ENCODE data around the gene KLHL26. TPM values are rescaled to one million over a fixed set of nuclear protein-coding genes. Genes with fewer than 3 reads are reported as not detected.

The KLHL26 gene
- total RNA-seq, 1 donor from 2014 or later = 12.0 TPM

DNA sequence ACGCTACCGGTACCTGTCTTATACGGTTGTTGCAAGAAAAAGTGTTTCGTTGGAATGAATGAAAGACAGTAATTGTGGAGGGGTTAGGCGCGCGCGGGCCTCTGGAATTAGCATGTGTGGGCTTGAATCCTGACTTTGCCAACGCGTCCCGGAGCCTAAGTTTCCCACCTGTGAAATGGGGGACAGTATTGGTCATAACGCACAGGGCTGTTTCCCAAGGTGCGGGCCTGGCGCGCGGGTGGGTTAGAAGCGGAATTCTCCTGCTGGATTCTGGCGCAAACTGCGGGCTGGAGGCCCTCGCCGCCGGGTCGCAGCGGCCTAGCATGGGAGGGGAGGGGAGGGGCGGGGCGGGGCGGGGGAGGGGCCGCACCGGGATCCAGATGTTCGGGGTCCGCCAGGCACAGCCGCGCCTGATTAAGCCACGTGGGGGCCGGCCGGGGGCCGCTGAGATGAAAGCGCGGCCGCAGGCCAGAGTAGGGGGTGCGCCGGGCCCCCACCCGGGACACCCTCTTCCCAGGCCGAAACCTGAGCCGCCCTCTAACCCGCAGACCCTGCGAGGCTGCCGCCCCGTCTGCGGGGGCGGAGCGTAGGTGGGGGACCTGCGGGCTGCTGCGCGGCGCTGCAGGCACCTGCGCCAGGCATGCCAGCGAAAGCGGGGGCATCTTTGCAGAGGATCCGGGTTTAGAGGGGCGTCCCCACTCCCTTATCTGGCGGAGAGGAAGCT, 25.3 kb upstream of the KLHL26 start:
- Mint-ChIP-seq H3K4me1 (ENCODE audit: low read depth, unreplicated experiment) (peaks cover 10% of the 10 kb centered on the region), H3K36me3 (ENCODE audit: unreplicated experiment) (peaks cover 4% of the 10 kb centered on the region), H3K27ac (ENCODE audit: unreplicated experiment) (no peak overlapping the region), H3K4me3 (ENCODE audit: unreplicated experiment) (peak overlapping the region; percentile 84), H3K9me3 (ENCODE audit: unreplicated experiment) (peaks cover 3% of the 10 kb centered on the region), H3K27me3 (ENCODE audit: unreplicated experiment) (peaks cover 34% of the 10 kb centered on the region)
- TF ChIP-seq, protein P1, sequence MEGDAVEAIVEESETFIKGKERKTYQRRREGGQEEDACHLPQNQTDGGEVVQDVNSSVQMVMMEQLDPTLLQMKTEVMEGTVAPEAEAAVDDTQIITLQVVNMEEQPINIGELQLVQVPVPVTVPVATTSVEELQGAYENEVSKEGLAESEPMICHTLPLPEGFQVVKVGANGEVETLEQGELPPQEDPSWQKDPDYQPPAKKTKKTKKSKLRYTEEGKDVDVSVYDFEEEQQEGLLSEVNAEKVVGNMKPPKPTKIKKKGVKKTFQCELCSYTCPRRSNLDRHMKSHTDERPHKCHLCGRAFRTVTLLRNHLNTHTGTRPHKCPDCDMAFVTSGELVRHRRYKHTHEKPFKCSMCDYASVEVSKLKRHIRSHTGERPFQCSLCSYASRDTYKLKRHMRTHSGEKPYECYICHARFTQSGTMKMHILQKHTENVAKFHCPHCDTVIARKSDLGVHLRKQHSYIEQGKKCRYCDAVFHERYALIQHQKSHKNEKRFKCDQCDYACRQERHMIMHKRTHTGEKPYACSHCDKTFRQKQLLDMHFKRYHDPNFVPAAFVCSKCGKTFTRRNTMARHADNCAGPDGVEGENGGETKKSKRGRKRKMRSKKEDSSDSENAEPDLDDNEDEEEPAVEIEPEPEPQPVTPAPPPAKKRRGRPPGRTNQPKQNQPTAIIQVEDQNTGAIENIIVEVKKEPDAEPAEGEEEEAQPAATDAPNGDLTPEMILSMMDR (IDR thresholded peaks at IDR 0.05; ENCODE audit: partially characterized antibody, unreplicated experiment) = no peak
- DNase-seq = no peak

DNA sequence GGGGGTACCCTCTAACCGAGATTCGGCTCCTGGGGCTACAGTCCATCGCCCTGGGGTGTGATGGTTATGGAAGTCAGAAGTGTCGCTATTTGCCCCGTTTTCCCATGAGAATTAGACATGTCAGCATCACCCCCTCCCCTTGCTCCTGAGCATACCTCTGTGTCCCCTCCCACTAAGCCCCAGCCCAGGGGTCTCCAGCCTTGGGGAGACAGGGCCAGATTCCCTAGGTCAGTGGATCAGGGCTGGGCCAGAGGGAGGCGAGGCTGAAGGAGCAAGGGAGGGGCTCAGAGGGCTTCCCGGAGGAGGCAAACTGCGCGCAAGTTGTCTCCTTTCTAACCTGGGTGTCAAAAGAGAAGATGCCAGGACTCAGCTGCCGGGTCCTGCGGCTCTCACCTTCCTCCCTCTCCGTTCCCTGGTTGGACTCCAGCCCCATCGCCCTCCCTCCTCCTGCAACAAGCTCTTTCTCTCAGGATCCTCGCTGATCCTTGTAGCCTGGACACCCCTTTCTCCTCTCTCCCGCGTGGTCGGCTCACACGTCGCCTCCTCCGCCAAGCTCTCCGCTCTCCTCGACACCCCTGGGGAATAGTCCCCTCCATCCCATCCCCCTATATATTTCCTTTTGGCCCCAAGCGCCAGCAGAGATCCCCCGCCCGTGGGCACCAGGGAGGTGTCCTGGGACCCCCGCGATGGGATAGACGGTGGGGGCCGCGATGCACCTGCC, 24.6 kb upstream of the KLHL26 start:
- TF ChIP-seq, protein P1 (IDR thresholded peaks at IDR 0.05; ENCODE audit: partially characterized antibody, unreplicated experiment) = no peak
- Mint-ChIP-seq H3K27ac (ENCODE audit: unreplicated experiment) (peak overlapping the region; percentile 48), H3K36me3 (ENCODE audit: unreplicated experiment) (peaks cover 4% of the 10 kb centered on the region), H3K4me3 (ENCODE audit: unreplicated experiment) (peak overlapping the region; percentile 84), H3K9me3 (ENCODE audit: unreplicated experiment) (peaks cover 3% of the 10 kb centered on the region), H3K4me1 (ENCODE audit: low read depth, unreplicated experiment) (peaks cover 10% of the 10 kb centered on the region), H3K27me3 (ENCODE audit: unreplicated experiment) (peaks cover 34% of the 10 kb centered on the region)
- no peak for DNase-seq

DNA sequence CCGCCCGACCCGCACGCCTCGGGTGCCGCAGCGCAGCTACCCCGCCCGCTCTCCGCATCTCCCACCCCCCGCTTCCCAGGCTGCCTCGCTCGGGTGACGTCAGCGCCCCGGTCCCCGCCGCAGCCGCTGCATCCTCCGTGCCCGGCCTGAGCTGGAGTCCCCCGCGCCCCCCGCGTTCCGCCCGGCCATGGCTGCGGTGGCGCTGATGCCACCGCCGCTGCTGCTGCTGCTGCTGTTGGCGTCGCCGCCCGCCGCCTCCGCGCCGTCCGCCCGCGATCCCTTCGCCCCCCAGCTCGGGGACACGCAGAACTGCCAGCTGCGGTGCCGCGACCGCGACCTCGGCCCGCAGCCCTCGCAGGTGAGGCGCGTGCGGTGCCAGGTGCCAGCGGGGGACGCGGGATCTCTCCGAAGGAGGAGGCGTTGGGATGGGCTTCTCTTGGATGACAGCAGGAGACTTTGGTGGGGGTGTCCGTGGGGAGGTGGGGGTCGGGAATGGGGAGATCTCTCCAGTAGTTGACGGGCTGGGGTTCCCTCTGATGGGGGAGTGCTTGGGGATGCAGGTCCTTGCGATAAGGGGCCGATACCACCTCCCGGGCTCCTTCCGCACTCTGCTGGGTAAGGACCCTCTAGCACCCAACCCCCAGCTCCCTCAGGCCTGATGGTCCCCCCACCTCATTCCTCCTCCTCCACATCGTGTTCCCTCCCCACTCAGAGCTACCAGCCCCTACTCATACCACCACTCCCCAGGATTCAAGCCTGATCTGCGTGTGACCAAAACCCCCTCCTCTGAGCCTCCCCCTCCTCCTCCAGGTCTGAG, 23.8 kb upstream of the KLHL26 start, which contains the start of gene TMEM59L:
TSS of gene TMEM59L (plus strand) at position 99 of the 817 bp plus-strand sequence. CDS start at position 188, 89 bp downstream.
- peaks cover 4% of the 10 kb centered on the region for H3K9me3 Mint-ChIP-seq (ENCODE audit: unreplicated experiment)
- H3K27me3 Mint-ChIP-seq (ENCODE audit: unreplicated experiment) = peaks cover 34% of the 10 kb centered on the region
- H3K4me1 Mint-ChIP-seq (ENCODE audit: low read depth, unreplicated experiment) = peaks cover 10% of the 10 kb centered on the region
- H3K4me3 Mint-ChIP-seq (ENCODE audit: unreplicated experiment) = peak within 1 kb of the TSS; percentile 86
- peak; percentile 82 for DNase-seq
- TF ChIP-seq, protein P1 (IDR thresholded peaks at IDR 0.05; ENCODE audit: partially characterized antibody, unreplicated experiment) = no peak
- H3K27ac Mint-ChIP-seq (ENCODE audit: unreplicated experiment) = peak within 1 kb of the TSS; percentile 48
- peaks cover 11% of the 10 kb centered on the region for H3K36me3 Mint-ChIP-seq (ENCODE audit: unreplicated experiment)

DNA sequence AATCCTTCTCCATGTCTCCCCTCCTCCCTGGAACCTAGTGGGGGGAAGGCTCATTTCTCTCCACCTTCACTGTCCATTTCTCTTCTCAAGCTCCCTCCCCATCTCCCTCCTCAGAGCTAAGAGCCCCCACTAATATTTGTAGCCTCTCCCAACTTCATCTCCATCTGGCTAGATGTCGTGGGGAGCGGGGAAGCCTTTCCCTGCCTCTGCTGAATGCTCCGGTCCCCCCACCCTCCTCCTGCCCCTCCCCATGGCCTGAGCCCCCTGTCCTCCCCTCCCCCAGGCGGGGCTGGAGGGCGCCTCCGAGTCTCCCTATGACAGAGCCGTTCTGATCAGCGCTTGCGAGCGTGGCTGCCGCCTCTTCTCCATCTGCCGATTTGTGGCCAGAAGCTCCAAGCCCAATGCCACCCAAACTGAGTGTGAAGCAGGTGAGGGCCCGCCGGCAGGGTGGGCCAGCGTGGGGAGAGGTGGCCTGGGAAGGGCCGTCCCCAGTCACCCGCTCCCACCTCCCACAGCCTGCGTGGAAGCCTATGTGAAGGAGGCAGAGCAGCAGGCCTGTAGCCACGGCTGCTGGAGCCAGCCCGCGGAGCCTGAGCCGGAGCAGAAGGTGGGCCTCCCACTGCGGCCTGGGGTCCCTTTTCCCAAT, 23.1 kb upstream of the KLHL26 start:
- Mint-ChIP-seq H3K27ac (ENCODE audit: unreplicated experiment) (no peak overlapping the region), H3K4me1 (ENCODE audit: low read depth, unreplicated experiment) (peaks cover 7% of the 10 kb centered on the region), H3K27me3 (ENCODE audit: unreplicated experiment) (peaks cover 29% of the 10 kb centered on the region), H3K36me3 (ENCODE audit: unreplicated experiment) (peaks cover 12% of the 10 kb centered on the region), H3K4me3 (ENCODE audit: unreplicated experiment) (peak overlapping the region; percentile 86), H3K9me3 (ENCODE audit: unreplicated experiment) (peaks cover 3% of the 10 kb centered on the region)
- TF ChIP-seq, protein P1 (IDR thresholded peaks at IDR 0.05; ENCODE audit: partially characterized antibody, unreplicated experiment) = no peak
- DNase-seq = peak; percentile 66
